HG02642 (cell line): ENCODE data around the gene FHAD1.
"Not testable (repeated sequence)": the region's sequence is repeated elsewhere in the genome, so short reads cannot be mapped to it uniquely, and the experiment has no call there.

Experiments used
- ATAC-seq: cut with Tn5 transposase; IDR thresholded peaks from one replicate; pipeline ENCODE4 v1.9.1; 2021; ENCODE audit warnings: mild to moderate bottlenecking; ENCODE audit not compliant: unreplicated experiment, poor library complexity

Gene FHAD1

DNA sequence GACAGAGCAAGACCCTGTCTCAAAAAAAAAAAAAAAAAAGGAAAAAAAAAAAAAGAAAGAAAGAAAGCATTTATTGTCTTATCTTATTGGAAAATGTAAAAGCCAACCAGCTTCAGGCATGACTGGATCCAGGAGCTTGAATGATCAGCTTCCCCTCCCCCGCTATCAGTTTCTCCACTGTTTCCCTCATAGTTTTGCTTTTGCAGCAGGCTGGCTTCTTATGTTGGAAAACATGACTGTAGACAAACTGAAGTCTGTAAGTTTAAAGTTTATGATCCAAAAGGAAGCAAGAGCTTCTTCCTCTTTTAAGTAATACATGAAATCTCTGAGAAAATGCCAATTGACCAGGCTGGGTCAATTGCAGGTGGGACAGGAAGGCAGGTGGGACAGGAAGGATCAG is 52.2 kb downstream of the FHAD1 start:
- ATAC-seq = no peak

DNA sequence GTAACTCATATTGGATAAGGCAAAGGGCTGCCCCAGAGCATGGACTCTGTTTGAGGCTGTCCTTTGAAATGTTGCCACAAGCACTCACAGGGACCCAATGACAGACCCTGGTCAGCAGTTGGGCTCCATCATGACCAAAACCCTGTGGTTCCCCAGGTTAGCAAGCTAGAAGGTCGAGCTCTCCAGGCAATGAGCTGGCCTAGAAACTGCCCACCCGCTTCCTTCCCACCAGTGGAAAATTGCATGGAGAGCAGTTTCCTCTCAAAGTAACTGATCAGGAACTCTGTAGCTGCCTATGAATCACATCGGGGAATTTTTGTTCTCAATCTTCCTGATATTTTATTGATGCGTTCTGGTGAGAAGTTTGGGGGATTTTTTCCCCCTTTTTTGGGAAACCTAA is 52.8 kb downstream of the FHAD1 start:
- no peak for ATAC-seq

DNA sequence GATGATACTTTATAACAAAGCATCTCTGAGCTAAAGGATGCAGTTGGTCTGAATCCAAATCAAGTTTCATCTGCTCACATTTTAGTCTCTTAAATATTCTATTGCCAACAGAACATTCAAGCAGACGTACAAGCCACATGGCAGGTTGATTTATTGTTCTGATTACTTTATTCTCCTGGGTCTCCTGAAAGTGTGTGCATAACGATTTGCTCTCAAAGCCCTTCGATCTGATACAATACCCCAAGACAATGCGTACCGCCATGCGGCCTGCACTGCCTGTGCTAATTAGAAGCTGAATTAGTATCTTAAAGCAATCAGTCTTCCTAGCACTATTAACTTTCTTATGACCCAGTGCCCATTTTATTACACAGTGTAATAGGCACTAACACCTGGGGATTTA is 56.9 kb downstream of the FHAD1 start:
- no peak for ATAC-seq

DNA sequence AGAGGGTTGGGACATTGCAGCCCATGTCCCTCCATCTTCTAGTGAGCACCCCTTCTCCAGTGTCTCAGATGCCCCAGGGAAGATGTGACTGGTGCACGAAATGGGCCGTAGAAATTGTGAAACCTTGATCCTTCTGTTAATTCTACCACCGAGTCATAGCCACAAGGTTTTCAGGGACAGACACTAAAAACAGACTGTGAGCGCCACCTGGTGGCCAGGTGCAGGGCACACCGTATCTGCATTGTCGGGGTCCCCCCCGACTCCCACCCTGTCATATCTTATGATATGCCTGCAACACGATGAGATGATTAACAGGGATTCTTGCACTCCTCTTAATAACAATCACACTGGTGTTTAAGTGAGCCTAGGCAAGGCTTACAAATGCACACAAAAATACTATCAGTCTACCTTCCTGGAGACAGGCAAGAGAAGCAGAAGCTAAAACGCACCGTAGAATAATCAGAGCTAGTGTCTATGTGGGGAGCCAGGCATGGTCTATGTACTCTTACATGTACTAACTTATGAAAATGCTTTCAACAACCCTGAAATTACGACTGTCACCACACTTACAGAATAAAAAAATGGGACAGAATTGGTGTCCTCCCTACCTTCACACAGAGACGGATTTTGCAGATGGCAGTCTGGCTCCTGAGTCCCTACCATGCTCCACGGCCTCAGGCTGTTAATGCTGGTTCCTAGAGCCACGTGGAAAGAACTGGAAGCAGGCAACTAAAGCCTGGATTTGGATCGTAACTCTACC is 57.9 kb downstream of the FHAD1 start:
- ATAC-seq = no peak

DNA sequence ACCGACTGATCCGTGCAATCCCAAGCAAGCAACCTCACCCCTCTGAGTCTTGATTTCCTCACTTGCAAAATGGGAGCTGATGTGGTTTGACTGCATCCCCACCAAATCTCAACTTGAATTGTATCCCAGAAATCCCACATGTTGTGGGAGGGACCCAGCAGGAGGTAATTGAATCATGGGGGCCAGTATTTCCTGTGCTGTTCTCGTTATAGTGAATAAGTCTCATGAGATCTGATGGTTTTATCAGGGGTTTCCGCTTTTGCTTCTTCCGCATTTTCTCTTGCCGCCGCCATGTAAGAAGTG is 58.4 kb downstream of the FHAD1 start:
- ATAC-seq = no peak

DNA sequence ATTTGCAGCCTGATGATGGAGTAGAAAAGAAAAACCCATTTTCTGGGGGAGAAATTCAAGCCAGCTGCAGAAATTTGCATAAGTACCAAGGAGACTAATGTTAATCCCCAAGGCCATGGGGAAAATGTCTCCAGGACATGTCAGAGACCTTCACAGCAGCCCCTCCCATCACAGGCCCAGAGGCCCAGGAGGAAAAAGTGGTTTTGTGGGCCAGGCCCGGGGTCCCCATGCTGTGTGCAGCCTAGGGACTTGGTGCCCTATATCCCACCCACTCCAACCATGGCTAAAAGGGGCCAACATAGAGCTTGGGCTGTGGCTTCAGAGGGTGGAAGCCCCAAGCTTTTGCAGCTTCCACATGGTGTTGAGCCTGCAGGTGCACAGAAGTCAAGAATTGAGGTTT is 59.3 kb downstream of the FHAD1 start:
- not testable (repeated sequence) for ATAC-seq

DNA sequence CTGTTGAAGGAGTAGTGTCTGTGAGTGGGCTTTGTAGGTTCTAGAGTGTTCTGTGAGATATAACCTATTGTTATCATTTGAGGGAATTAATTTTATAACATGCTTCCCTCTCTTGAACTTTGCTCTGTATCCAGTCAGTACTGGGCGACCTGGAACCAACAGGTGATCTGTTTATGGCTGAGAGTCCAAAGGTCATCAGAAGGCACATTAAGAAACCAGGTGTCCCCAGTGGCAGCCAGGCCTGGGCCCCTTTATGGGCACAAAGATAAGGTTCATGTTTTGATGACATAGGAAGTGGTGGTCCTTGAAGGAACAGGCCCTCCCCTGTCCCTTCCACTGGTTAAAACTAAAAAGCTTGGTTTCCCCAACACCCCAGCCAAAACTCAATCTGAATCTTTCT is 61.1 kb downstream of the FHAD1 start:
- no peak for ATAC-seq

DNA sequence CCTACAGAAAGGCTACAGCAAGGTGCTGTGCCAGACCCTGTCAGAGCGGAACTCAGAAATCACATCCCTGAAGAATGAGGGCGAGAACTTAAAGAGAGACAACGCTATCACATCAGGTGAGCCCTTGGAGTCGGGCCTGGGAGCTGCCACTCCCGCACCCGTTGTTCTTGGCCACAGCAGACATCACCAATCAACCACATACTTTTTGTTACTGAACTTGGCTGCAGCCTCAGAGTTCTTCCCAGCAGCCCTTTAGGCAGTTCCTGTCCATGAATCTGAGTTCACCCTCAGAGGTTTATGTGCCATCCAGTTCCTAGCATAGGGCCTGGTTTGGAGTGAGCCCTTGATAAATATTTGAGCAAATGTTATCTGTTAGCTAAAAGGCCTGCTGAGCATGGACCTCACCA is 61.6 kb downstream of the FHAD1 start:
- ATAC-seq = no peak

DNA sequence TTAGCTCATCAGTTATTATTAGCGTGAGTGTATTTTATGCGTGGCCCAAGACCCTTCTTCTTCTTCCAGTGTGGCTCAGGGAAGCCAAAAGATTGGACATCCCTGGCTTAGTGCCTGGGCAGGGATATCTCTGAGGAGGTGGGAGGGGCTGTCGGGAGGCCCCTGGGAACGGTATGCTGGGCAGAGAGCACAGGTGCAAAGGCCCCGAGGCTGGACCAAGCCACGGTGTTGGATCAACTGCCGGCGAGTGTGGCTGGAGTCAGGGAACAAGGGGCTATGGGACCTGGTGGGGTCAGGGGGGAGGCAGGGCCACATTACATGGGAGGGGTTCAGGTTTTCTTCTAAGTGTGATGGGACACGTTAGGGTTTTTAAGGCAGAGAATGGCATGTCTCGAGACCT is 62.7 kb downstream of the FHAD1 start:
- ATAC-seq = no peak

DNA sequence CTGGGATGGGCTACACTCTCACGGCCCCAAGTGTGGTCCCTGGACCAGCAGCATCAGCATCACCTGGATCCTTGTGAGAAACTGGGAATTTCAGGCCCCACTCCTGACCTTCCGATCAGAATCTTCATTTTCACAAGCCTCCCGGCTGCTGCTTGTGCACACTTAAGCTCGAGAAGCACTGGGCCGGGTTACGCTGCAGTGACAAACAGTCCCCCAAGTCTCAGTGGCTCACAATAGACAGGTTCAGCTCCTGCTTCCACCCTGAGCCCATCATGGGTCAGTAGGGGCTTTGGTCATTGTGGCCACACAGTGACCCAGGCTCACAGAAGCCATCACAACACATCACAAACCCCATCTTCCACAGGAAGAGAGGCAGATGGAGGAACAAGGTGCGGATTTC is 63.5 kb downstream of the FHAD1 start:
- ATAC-seq = no peak

DNA sequence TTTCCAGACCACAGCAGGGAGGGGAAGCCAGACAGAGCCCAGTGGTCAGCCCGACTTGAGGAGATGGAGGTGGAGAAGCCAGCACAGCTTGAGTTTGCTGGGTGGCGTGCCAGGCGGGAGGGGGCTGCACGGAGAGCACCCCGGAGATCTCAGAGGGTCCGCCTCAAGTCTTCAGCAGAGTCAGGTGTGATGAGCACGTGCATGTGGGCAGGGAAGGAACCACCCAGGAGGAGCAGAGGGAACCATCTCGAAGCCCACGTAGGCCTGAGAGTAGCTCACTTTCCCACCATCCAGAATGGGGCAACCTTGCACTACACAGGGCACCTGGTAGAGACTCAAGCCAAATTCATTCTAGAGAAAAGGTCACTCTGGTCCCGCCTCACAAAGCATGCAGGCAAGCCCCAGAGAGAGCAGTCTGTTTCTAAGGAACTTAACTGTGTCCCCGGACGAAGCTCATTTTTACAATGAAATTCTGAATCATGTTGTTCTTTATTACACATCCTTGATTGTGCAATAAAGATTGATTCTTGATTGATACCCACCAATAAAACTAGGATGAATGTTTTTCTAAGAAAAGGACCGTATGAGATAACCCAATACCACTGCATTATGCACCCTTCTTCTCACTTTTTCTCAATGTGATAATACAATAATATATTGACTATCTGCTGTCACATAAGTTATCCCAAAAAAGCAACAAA is 64.2 kb downstream of the FHAD1 start:
- no peak for ATAC-seq

DNA sequence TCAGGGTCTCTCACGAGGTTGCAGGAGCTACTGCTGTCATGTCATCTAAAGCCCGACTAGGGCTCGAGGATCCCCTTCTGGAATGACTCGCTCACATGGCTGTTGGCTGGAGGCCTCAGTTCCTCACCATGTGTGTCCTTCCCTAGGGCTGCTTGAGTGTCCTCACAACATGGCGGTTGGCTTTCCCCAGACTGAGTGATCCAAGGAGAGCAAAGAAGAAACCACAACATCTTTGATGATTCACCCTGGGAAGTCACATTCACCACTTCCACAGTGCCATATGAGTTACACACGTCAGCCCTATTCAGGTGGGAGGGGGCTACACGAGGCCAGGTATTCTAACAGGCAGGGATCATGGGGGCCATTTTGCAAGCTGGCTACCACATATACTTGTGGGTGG is 64.9 kb downstream of the FHAD1 start:
- ATAC-seq = no peak

DNA sequence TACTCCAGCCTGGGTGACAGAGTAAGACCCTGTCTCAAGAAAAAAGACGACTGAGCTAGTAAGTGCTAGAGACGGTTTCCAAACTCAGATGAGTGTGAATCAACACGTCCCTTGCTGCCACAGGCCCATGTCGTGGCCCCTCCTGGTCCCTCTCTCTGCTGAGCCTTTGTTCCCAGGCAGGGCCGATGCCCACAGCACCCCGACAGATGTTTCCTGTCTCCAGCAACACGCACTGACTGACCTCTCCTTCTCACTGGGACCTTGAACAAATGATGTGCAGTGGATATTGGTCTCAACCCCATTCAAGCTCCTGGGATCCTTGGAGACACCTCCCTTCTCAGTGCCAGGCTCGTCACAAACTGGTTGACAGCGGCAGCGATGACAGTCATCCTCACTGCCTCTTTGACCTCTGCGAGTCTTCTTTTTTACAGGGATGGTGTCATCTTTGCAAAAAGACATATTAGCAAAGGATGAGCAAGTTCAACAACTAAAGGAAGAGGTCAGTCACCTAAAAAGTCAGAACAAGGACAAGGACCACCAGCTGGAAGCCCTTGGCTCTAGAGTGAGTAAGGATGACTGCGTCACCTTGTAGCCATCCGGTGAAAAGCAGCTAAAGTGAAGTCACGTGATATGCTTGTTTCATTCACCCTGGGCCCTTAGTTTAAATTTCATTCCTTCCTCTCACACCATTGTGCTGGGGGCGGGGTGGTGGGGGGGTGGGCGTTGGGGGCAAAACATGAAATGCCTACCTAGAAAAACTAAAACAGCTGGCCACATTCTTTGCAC is 65.8 kb downstream of the FHAD1 start:
- no peak for ATAC-seq

DNA sequence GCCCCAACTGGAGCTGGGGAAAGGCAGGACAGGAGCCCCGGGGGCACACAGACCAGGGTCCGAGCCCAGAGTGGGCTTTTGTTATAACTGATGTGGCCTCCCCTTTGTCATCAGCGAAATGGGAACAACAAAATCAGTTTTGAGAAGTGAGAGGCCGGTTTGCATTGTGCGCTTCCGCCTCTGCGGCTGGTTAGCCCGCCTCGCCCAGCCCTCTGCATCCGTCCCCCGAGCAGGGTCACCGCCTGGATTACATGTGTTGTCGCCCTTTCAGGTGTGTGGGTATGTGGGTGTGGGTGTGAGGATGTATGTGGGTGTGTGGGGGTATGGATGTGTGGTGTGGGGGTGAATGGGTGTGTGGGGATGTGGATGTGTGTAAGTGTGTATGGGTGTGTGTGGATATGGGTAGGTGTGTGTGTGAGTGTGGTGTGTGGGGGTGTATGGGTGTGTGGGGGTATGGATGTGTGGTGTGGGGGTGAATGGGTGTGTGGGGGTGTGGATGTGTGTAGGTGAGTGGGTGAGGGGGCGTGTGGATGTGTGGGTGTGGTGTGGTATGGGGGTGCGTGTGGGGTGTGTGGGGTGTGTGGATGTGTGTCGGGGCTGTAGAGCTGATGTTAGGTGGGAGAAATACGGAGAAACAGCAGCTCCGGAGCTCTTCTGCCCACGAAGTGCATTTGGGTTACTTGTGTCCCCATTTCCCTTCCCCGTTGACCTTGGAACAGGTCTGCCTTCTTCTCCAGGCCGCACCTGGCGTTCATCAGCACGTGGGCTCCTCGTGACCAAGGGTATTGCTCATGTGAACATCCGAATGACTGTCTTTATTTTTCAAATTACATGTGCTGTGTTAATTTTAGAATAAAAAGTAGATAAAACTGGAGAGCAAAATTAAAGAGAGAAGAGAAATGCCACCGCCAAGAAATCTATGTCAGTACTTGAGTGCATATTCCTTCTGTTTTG is 67.6 kb downstream of the FHAD1 start:
- ATAC-seq = no peak

DNA sequence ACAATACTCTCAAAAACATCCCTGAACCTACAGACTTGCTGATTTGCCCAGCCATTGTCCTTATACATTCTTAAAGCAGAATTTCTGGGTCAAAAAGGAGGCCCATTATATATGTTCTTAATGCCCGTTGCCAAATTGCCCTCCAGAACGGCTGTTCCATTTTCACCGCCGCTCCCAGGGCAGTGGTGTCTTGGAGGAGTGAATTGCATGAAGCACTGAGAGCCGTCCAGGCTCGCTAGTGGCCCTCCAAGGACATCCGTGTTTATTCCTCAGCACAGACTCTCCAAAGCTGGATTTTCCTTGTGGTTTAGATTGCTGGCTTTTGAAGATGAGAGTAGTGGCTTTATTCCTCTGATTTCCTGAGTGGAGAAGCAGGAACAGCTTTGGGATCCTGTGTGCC is 68.8 kb downstream of the FHAD1 start:
- ATAC-seq = no peak

DNA sequence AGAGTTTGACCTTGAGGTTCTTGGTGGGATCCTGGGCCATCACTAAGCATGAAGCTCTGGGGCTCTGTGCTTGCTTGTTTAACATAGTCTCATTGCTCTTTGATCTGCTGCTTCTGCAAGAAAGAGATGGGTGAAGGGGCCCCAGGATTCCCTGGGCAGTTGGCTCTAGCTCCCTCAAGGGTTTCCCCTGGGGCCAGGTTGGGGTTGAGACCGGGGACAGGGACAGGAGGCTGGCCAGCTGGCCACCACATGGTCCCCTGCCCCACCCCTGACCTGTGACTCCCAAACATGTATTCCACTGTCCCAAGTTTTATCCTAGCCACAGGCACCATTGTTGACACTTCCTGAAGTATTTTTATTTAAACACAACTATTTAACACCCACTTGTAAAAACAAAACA is 69.5 kb downstream of the FHAD1 start:
- ATAC-seq = no peak

DNA sequence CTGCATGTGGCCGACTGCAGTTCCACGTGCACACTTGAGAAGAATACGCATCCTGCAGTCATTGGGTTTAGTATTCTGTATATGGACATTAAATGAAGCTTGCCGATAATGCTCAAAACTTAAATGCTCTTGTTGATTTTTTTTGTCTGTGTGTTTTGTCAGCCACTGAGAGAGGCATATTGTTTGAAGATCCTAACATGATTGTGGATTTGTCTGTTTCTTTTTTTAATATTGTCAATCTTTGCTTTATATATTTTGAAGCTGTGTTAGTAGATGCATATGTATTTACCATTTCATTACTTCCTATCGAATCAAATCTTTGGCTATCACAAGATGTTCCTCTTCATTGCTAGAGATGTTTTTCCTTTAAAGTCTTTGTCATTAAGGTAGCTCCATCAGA is 73.2 kb downstream of the FHAD1 start:
- ATAC-seq = no peak

DNA sequence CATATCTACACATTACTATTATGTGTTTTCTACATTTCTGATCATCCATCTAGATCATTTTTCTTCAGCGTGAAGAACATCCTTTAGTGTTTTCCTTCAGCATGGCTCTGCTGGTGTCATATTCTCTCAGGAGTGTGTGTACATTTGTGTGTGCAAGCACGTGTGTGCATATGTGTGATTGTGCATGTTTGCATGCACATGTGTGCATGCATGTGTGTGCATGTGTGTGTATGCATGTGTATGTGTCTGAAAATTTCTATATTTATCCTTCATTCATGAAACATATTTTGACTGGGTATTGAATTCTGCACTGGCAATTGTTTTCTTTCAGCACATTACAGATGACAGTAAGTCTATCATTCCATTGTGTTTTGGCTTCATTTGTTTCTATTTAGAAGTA is 74.6 kb downstream of the FHAD1 start:
- ATAC-seq = no peak

DNA sequence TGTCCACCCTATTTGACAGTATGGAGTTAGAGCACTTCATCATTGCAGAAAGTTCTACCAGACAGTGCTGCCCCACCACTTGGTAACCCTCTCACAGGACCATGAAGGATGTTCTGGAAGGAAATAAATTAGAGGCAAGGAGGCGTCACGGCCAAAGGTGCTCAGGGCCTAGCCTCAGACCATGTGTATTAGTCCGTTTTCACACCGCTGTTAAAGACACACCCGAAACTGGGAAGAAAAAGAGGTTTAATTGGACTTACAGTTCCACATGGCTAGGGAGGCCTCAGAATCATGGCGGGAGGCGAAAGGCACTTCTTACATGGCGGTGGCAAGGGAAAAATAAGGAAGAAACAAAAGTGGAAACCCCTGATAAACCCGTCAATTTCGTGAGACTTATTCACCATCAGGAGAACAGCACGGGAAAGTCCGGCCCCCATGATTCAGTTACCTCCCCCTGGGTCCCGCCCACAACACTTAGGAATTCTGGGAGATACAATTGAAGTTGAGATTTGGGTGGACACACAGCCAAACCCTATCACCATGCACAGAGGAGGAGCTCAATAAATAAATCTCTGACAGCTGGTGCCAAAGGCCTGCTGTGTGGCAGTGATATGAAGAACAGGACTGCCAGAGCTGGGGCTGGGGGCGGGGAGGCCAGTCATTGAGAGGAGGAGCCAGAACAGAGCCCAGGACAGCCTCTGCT is 75.8 kb downstream of the FHAD1 start:
- ATAC-seq = no peak
